ENCODE data around the gene ESRRG. TPM values are rescaled to one million over a fixed set of nuclear protein-coding genes. Genes with fewer than 3 reads are reported as not detected.

ESRRG gene
- total RNA-seq, 1 experiment from 2014 or later: 0.44 TPM

GRCh38 chr1:216599851-216600250 lies 123.4 kb downstream of the ESRRG start:
- Histone ChIP-seq H4K5ac (ENCODE audit: insufficient read length, low read depth, low read length) (no peak overlapping the region), H2BK15ac (ENCODE audit: low read depth, low read length) (no peak overlapping the region), H2BK5ac (ENCODE audit: insufficient read length, low read length) (no peak overlapping the region), H4K91ac (ENCODE audit: insufficient read length, low read depth, low read length) (no peak overlapping the region), H3K9me3 (ENCODE audit: control insufficient read depth, low read depth, low read length) (no peaks in the 10 kb centered on the region), H3T11ph (ENCODE audit: low read length) (no peak overlapping the region), H2BK20ac (ENCODE audit: low read depth, low read length, poor library complexity, severe bottlenecking) (no peak overlapping the region), H3K79me1 (ENCODE audit: insufficient read depth, low read depth, low read length, poor library complexity, severe bottlenecking) (no peaks in the 10 kb centered on the region), H3K4me1 (ENCODE audit: insufficient read depth, low read length) (no peaks in the 10 kb centered on the region), H4K20me1 (ENCODE audit: control insufficient read depth, insufficient read depth, insufficient read length) (no peaks in the 10 kb centered on the region), H3K23me2 (ENCODE audit: insufficient read length, low read depth, low read length, poor library complexity, severe bottlenecking) (peaks cover 4% of the 10 kb centered on the region), H3K56ac (ENCODE audit: insufficient read length, low read depth, low read length) (no peak overlapping the region), H3K79me2 (ENCODE audit: insufficient read depth, low read length) (no peaks in the 10 kb centered on the region), H3K27me3 (ENCODE audit: insufficient read depth, low read length) (no peaks in the 10 kb centered on the region), H3K18ac (ENCODE audit: insufficient read length, low read depth, low read length) (no peak overlapping the region), H3K9ac (ENCODE audit: extremely low read depth, insufficient read length, low read length) (no peak overlapping the region), H3K14ac (ENCODE audit: insufficient read depth, low read length) (no peak overlapping the region), H2BK12ac (ENCODE audit: insufficient read length, low read depth, low read length) (no peak overlapping the region), H2AK5ac (ENCODE audit: insufficient read length, low read length) (no peak overlapping the region), H2AFZ (ENCODE audit: low read length) (no peak overlapping the region), H3K4ac (ENCODE audit: low read depth, low read length) (no peak overlapping the region), H3K4me2 (ENCODE audit: insufficient read depth, insufficient read length, low read length) (no peak overlapping the region), H3K23ac (ENCODE audit: insufficient read length, low read depth, low read length) (no peak overlapping the region), H4K8ac (replicated peaks; ENCODE audit: insufficient read length, low read depth, low read length) (no peak overlapping the region), H3K27ac (ENCODE audit: insufficient read length, low read depth, low read length) (no peak overlapping the region), H2BK120ac (ENCODE audit: low read depth, low read length, poor library complexity, severe bottlenecking) (no peak overlapping the region)
- Mint-ChIP-seq H3K4me3 (peak overlapping the region; percentile 80 to 86), H3K36me3 (ENCODE audit: insufficient read depth in 1 of 3, low read depth in 3 of 3) (no peaks in the 10 kb centered on the region), H3K27ac (peak overlapping the region in 1 of 3 experiments; percentile 74; a peak in 1 of 7 replicates), H3K27me3 (ENCODE audit: low read depth) (peaks cover 21% of the 10 kb centered on the region), H3K9me3 (no peaks in the 10 kb centered on the region; a peak in 1 of 5 replicates), H3K4me1 (peaks cover 33 to 36% of the 10 kb centered on the region in 2 experiments)
- DNase-seq: no peak
- no CpG with 5 or more reads among the region's 6 CpGs for WGBS (ENCODE audit: extremely low coverage, insufficient read length, low lambda C conversion rate)
- TF ChIP-seq CTCF (conservative IDR thresholded peaks at IDR 0.05): no peak

Measured in H9 (cell line).